K562 (cell line): ENCODE results near the gene RNF113B. TPM values are rescaled to one million over a fixed set of nuclear protein-coding genes. Genes with fewer than 3 reads are reported as not detected.

ENCODE experiments used
- ATAC-seq: fragments of 200-7000 bp; cut with Tn5 transposase; 3 replicates; pipeline ENCODE4 v1.9.1; 2020; ENCODE audit warnings: moderate library complexity
- BruUV-seq: library from RNA; stranded (reverse); fragments of 400-500 nt; replicated peaks from 2 replicates; lab custom pipeline; 2021; lab: Mats Ljungman, UMichigan
- CTCF ChIA-PET: fragments of 300-600 bp; formaldehyde crosslinking; extraction: SDS; loops from one replicate; lab custom pipeline; 2021; ENCODE audit warnings: low intra/inter-chr PET ratio; lab: Yijun Ruan, JAX
- POLR2A ChIA-PET: fragments of 300-600, 350-650 bp; sonication (Branson Sonifier 250); formaldehyde crosslinking; extraction: SDS; loops from one replicate; lab custom pipeline; 2021; ENCODE audit warnings: antibody characterized with exemption, inconsistent platforms; lab: Yijun Ruan, JAX
- DNase-seq, 4 experiments: peaks; one replicate each; pipeline versions ENCODE4 v3.0.0 to v3.0.0-alpha.2; 2011 to 2018; ENCODE audit warnings: low spot score in 3 of 4, mixed read lengths in 3 of 4; ENCODE audit errors: extremely low read depth in 1 of 4
- FAIRE-seq: peaks from 2 replicates; lab custom pipeline; 2011; peaks lifted over from hg19 to GRCh38; lab: Jason Lieb, UNC
- H2AFZ ChIP-seq: 2 replicates; pipeline ENCODE4 v1.6.0; 2011; ENCODE audit warnings: low read depth, low read length, control low read depth, inconsistent platforms
- H3K27ac ChIP-seq: fragments of 200-600 bp; 3 replicates; pipeline ENCODE4 v1.8.0; 2011; ENCODE audit warnings: low read depth, mild to moderate bottlenecking, control low read depth, inconsistent platforms, low read length, moderate library complexity, mixed read lengths; ENCODE audit errors: extremely low read depth
- H3K27me3 ChIP-seq, 2 experiments: fragments of 300-600 bp in 1 of 2; 2 replicates in 1 of 2; 3 replicates in 1 of 2; pipeline versions ENCODE4 v1.6.0 to v1.8.0; 2011; ENCODE audit warnings: inconsistent platforms in 2 of 2, low read length in 2 of 2, mild to moderate bottlenecking in 1 of 2, mixed read lengths in 1 of 2, moderate library complexity in 1 of 2; ENCODE audit not compliant: control insufficient read depth in 2 of 2, insufficient read depth in 2 of 2
- H3K36me3 ChIP-seq: fragments of 300-600 bp; 3 replicates; pipeline ENCODE4 v1.8.0; 2011; ENCODE audit warnings: mild to moderate bottlenecking, low read length, inconsistent platforms; ENCODE audit not compliant: control insufficient read depth, insufficient read depth
- H3K4me1 ChIP-seq, 2 experiments: fragments of 200-600 bp in 1 of 2; replicated peaks in 1 of 2; 2 replicates in 1 of 2; 3 replicates in 1 of 2; pipeline versions ENCODE4 v1.5.1 to v1.8.0; 2011; ENCODE audit warnings: inconsistent platforms in 2 of 2, low read length in 2 of 2, mild to moderate bottlenecking in 1 of 2, mixed read lengths in 1 of 2, moderate library complexity in 1 of 2; ENCODE audit not compliant: control insufficient read depth in 2 of 2, insufficient read depth in 2 of 2
- H3K4me2 ChIP-seq: 2 replicates; pipeline ENCODE4 v1.6.1; 2011; ENCODE audit warnings: low read length, control low read depth, inconsistent platforms, mixed read lengths; ENCODE audit not compliant: insufficient read depth
- H3K4me3 ChIP-seq: fragments of 200-600 bp; sonication (generic), shearing (Covaris generic); 2 replicates; pipeline ENCODE4 v1.5.1; 2016; ENCODE audit warnings: control low read depth, inconsistent platforms
- H3K79me2 ChIP-seq: fragments of 200-600 bp; 3 replicates; pipeline ENCODE4 v1.8.0; 2011; ENCODE audit warnings: low read length, inconsistent platforms; ENCODE audit not compliant: control insufficient read depth, insufficient read depth
- H3K9ac ChIP-seq, 2 experiments: 2 replicates each; pipeline versions ENCODE4 v1.6.0 to v1.6.1; 2011; ENCODE audit warnings: low read depth in 2 of 2, low read length in 2 of 2, control low read depth in 1 of 2, inconsistent platforms in 1 of 2, mild to moderate bottlenecking in 1 of 2, mixed read lengths in 1 of 2; ENCODE audit not compliant: insufficient read depth in 1 of 2
- H3K9me1 ChIP-seq: one replicate; pipeline ENCODE4 v1.6.0; 2011; ENCODE audit warnings: inconsistent platforms, mild to moderate bottlenecking, low read length, moderate library complexity; ENCODE audit not compliant: control insufficient read depth, insufficient read depth
- H3K9me3 ChIP-seq: replicated peaks from 2 replicates; pipeline ENCODE4 v1.5.1; 2011; ENCODE audit warnings: low read depth, low read length, inconsistent platforms; ENCODE audit not compliant: control insufficient read depth, insufficient read depth
- H4K20me1 ChIP-seq: replicated peaks from 2 replicates; pipeline ENCODE4 v1.6.1; 2011; ENCODE audit warnings: low read length, inconsistent platforms, mixed read lengths; ENCODE audit not compliant: control insufficient read depth, insufficient read depth
- BCOR ChIP-seq: fragments of 450-650 bp; IDR thresholded peaks from 2 replicates; pipeline ENCODE4 v1.6.1; 2016
- CXXC5 ChIP-seq: fragments of 250-450 bp; sonication (Bioruptor Pico); IDR thresholded peaks from 2 replicates; pipeline ENCODE4 v1.8.0; 2022; ENCODE audit warnings: inconsistent platforms, mild to moderate bottlenecking, moderate library complexity
- ELK3 ChIP-seq: fragments of 450-650 bp; formaldehyde crosslinking; IDR thresholded peaks from 2 replicates; pipeline ENCODE4 v1.4.0; 2020; ENCODE audit warnings: mild to moderate bottlenecking
- NFE2 ChIP-seq: IDR thresholded peaks from 2 replicates; pipeline ENCODE4 v1.6.1; 2014; ENCODE audit warnings: antibody characterized with exemption, low read depth
- TAL1 ChIP-seq: fragments of 450-650 bp; IDR thresholded peaks from 2 replicates; pipeline ENCODE4 v1.6.1; 2016; ENCODE audit warnings: mild to moderate bottlenecking
- ZNF212 ChIP-seq: fragments of 450-650 bp; formaldehyde crosslinking; IDR thresholded peaks from 2 replicates; pipeline ENCODE4 v1.4.0; 2020; ENCODE audit warnings: mild to moderate bottlenecking
- ZNF764 ChIP-seq: fragments of 250-450 bp; sonication (Bioruptor Pico); IDR thresholded peaks from 2 replicates; pipeline ENCODE4 v1.4.0; 2020; ENCODE audit warnings: low read depth, mild to moderate bottlenecking, moderate library complexity
- WGBS: fragments of 100-300 bp; shearing (Covaris generic); methylation state at CpG from one replicate; pipeline ENCODE4 v1.1.6; 2016; ENCODE audit warnings: low coverage, mixed read lengths; ENCODE audit not compliant: insufficient coverage; ENCODE audit errors: missing lambda C conversion rate; 5-methylcytosine and 5-hydroxymethylcytosine counted together
- in situ Hi-C: fragments of 300-500 bp; cut with MboI; formaldehyde crosslinking; loops from 4 replicates; pipeline ENCODE4 v1.15.0; 2018; ENCODE audit warnings: inconsistent platforms, mixed read lengths
- intact Hi-C: fragments of 100-400 bp; cut with micrococcal nuclease; formaldehyde crosslinking; loops from 2 replicates; pipeline ENCODE4 v1.14.2; 2022
- polyA plus RNA-seq, 8 experiments: library from polyadenylated mRNA; depleted of rRNA in 4 of 8; stranded (reverse) in 5 of 8; unstranded in 3 of 8; fragments of >200 nt; fragmentation: Nextera tagmentation in 2 of 8; fragmentation: Illumina TruSeq in 1 of 8; extraction: Ambion mirVana in 2 of 8; extraction: Trizol in 1 of 8; gene quantifications; 2 replicates each; pipeline versions ENCODE4 v1.2.1 to v1.2.3, GENCODE V29; 2011 to 2014; ENCODE audit warnings: inconsistent platforms in 1 of 8, missing spikeins in 1 of 8
- total RNA-seq, 7 experiments: library from RNA; depleted of rRNA in 6 of 7; stranded (reverse); fragments of >200 nt in 6 of 7; fragmentation: Illumina TruSeq in 2 of 7; extraction: Trizol in 2 of 7; gene quantifications; 2 replicates each; pipeline versions ENCODE4 v1.2.1 to v1.2.3, GENCODE V29; 2011 to 2021; ENCODE audit warnings: low replicate concordance in 1 of 7

RNF113B gene
- total and polyA plus RNA-seq, 9 of the 15 experiments (the other 6 are each of a cell fraction or from before 2014, with no cell fraction given), result 0.09 TPM; not detected in 8

GRCh38 chr13:98216135-98216565 is 39.1 kb upstream of the RNF113B start:
- H2AFZ ChIP-seq, result no peak overlapping the region
- no peaks in the 10 kb centered on the region for H3K36me3 ChIP-seq
- ATAC-seq, result no peak
- no peak overlapping the region for H3K4me2 ChIP-seq
- no peaks in the 10 kb centered on the region for H3K9me3 ChIP-seq
- H3K4me1 ChIP-seq, result no peaks in the 10 kb centered on the region
- intact Hi-C loops, result no loop called here
- no peak overlapping the region for H3K27ac ChIP-seq
- H3K4me3 ChIP-seq, result no peak overlapping the region
- no peaks in the 10 kb centered on the region for H3K9me1 ChIP-seq
- no peak for TF ChIP-seq ZNF764
- TF ChIP-seq, all 486 proteins: peak for 0
- POLR2A ChIA-PET, result no interaction called here
- CTCF ChIA-PET, result no interaction called here
- DNase-seq, result no peak
- in situ Hi-C loops, result no loop called here
- Histone ChIP-seq H3K27me3 (peaks cover 4 to 30% of the 10 kb centered on the region in 2 experiments; a peak in 3 of 5 replicates), H4K20me1 (no peaks in the 10 kb centered on the region; the same call in 1 of the 2 replicates), H3K79me2 (no peaks in the 10 kb centered on the region), H3K9ac (no peak overlapping the region)
- WGBS, result 0% methylated on average over 4 of the region's 4 CpGs
- BruUV-seq, result no TSS peak
- no peak for FAIRE-seq

- 0% methylated on average over 4 of the region's 6 CpGs for WGBS
These were observed 38.4 kb upstream of the RNF113B start for GRCh38 chr13:98215508-98215907.

More at GRCh38 chr13:98215508-98215907, 38.4 kb upstream of the RNF113B start:
- in situ Hi-C loops, result no loop called here
- no peaks in the 10 kb centered on the region for H3K4me1 ChIP-seq
- intact Hi-C loops, result no loop called here
- no peak overlapping the region for H3K4me3 ChIP-seq
- no peak overlapping the region for H3K9ac ChIP-seq
- H3K36me3 ChIP-seq, result no peaks in the 10 kb centered on the region
- ChIA-PET CTCF (no interaction called here), POLR2A (interaction anchor here (1.3 kb wide), 1 partner anchor 129 kb away, joined by 3 read pairs; no protein-coding TSS in a partner anchor)
- BruUV-seq, result no TSS peak
- DNase-seq (no peak), ATAC-seq (no peak), FAIRE-seq (no peak)
- H3K9me1 ChIP-seq, result no peaks in the 10 kb centered on the region
- H3K27ac ChIP-seq, result no peak overlapping the region
- H3K79me2 ChIP-seq, result no peaks in the 10 kb centered on the region
- no peaks in the 10 kb centered on the region; the same call in 1 of the 2 replicates for H4K20me1 ChIP-seq
- TF ChIP-seq ZNF212 (CRISPR knock-in tag) (no peak), TAL1 (no peak), CXXC5 (CRISPR knock-in tag) (no peak), BCOR (no peak), NFE2 (no peak), ELK3 (no peak)
- H3K27me3 ChIP-seq, result peaks cover 4 to 25% of the 10 kb centered on the region in 2 experiments; a peak in 3 of 5 replicates
- H3K4me2 ChIP-seq, result no peak overlapping the region
- H3K9me3 ChIP-seq, result no peaks in the 10 kb centered on the region
- H2AFZ ChIP-seq, result no peak overlapping the region
